WTC11 (cell line): ENCODE results near the gene DNM1L.

ENCODE experiments used
- ARID4B ChIP-seq: sonication (generic); formaldehyde crosslinking; IDR thresholded peaks from 2 replicates; pipeline ENCODE4 v1.8.0; 2023; ENCODE audit warnings: missing genetic modification reagents, mild to moderate bottlenecking, borderline replicate concordance
- ATF6 ChIP-seq: sonication (generic); formaldehyde crosslinking; IDR thresholded peaks from 2 replicates; pipeline ENCODE4 v1.8.1; 2023; ENCODE audit warnings: mild to moderate bottlenecking, missing genetic modification reagents
- ESRRA ChIP-seq: sonication (generic); formaldehyde crosslinking; IDR thresholded peaks from 2 replicates; pipeline ENCODE4 v1.8.1; 2022; ENCODE audit warnings: mild to moderate bottlenecking, missing genetic modification reagents, borderline replicate concordance
- TF ChIP-seq, protein P1 (sequence below): fragments of 200-600 bp; IDR thresholded peaks from 2 replicates; pipeline ENCODE4 v1.8.0; 2022; ENCODE audit warnings: antibody characterized with exemption
- TF ChIP-seq, protein P2 (sequence below): sonication (generic); formaldehyde crosslinking; IDR thresholded peaks from 2 replicates; pipeline ENCODE4 v1.8.0; 2023; ENCODE audit warnings: missing genetic modification reagents
- TF ChIP-seq, protein P3 (sequence below): sonication (generic); formaldehyde crosslinking; IDR thresholded peaks from 2 replicates; pipeline ENCODE4 v1.8.0; 2022; ENCODE audit warnings: mild to moderate bottlenecking, missing genetic modification reagents

GRCh38 chr12:32743264-32743663, 64.2 kb downstream of the DNM1L start:
- TF ChIP-seq, protein P1, sequence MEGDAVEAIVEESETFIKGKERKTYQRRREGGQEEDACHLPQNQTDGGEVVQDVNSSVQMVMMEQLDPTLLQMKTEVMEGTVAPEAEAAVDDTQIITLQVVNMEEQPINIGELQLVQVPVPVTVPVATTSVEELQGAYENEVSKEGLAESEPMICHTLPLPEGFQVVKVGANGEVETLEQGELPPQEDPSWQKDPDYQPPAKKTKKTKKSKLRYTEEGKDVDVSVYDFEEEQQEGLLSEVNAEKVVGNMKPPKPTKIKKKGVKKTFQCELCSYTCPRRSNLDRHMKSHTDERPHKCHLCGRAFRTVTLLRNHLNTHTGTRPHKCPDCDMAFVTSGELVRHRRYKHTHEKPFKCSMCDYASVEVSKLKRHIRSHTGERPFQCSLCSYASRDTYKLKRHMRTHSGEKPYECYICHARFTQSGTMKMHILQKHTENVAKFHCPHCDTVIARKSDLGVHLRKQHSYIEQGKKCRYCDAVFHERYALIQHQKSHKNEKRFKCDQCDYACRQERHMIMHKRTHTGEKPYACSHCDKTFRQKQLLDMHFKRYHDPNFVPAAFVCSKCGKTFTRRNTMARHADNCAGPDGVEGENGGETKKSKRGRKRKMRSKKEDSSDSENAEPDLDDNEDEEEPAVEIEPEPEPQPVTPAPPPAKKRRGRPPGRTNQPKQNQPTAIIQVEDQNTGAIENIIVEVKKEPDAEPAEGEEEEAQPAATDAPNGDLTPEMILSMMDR = no peak
- TF ChIP-seq ESRRA (no peak), ATF6 (CRISPR knock-in tag) (no peak), ARID4B (CRISPR knock-in tag) (no peak)
- TF ChIP-seq, protein P2, sequence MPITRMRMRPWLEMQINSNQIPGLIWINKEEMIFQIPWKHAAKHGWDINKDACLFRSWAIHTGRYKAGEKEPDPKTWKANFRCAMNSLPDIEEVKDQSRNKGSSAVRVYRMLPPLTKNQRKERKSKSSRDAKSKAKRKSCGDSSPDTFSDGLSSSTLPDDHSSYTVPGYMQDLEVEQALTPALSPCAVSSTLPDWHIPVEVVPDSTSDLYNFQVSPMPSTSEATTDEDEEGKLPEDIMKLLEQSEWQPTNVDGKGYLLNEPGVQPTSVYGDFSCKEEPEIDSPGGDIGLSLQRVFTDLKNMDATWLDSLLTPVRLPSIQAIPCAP = no peak
- TF ChIP-seq, protein P3, sequence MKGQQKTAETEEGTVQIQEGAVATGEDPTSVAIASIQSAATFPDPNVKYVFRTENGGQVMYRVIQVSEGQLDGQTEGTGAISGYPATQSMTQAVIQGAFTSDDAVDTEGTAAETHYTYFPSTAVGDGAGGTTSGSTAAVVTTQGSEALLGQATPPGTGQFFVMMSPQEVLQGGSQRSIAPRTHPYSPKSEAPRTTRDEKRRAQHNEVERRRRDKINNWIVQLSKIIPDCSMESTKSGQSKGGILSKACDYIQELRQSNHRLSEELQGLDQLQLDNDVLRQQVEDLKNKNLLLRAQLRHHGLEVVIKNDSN (CRISPR knock-in tag) = no peak
